DMS153 treated with DMSO at 0.1 percent for 48 hours (cell line): ENCODE measurements around the gene TNFAIP1.
A peak's percentile ranks its signal among the peaks of the same experiment; 100 is the strongest.

Experiments used
- DNase-seq: peaks from one replicate; lab custom pipeline; 2025; ENCODE audit not compliant: unreplicated experiment; lab: John Stamatoyannopoulos, UW

Gene TNFAIP1

DNA sequence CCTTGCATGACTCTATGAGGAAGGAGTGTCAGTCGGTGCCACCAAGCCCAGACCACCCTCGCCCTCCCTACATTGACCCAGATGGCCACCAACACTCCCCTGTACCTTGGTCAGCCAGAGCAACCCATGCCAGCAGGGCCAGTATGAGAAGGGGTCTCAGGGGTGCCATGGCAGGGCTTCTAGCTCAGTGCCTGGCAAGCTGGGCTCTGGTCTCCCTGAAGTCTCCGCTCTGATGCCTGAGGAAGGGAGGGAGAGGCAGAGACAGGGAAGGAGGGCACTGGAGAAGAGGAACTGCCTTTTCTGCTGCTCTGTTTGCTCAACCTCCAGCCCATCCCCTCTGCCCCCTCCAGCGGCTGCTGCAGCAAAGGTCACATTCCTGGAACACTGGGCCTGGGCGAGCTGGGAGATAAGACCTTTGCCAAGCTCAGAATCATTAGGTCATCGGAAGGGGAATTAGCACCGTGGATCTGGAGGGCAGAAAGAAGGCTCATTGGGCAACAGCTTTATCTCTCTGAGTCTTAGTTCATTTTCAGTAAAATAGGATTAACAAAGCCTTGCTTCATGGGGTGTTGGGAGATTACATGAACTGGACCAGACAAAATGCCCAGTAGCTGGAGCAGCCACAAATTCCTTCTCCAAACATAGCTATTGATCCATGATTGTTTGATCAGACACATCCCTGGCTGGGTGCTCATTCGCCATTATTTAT, 34.6 kb downstream of the TNFAIP1 start, which contains the start of gene VTN:
Gene VTN (minus strand): TSS at position 273 of the 709 bp plus-strand sequence. CDS start 104 bp downstream, at position 169.
- no peak for DNase-seq

DNA sequence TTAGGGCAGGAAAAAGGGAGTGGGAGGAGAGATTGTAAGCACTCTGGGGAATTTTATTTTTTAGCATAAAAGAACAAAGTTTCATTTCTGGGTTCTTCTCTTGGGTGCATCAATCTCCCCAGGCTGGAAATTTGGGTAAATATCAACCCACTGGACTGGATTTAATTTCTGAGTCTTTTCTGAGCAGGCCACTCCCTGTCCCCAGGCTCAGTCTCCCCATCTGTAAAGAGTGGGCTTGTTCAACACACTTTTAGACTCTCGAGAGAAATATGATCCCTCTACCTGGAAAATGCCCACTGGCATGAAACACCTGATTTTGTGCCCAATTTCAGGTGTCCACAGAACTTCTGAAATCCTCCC, 35.2 kb downstream of the TNFAIP1 start:
- DNase-seq: no peak

DNA sequence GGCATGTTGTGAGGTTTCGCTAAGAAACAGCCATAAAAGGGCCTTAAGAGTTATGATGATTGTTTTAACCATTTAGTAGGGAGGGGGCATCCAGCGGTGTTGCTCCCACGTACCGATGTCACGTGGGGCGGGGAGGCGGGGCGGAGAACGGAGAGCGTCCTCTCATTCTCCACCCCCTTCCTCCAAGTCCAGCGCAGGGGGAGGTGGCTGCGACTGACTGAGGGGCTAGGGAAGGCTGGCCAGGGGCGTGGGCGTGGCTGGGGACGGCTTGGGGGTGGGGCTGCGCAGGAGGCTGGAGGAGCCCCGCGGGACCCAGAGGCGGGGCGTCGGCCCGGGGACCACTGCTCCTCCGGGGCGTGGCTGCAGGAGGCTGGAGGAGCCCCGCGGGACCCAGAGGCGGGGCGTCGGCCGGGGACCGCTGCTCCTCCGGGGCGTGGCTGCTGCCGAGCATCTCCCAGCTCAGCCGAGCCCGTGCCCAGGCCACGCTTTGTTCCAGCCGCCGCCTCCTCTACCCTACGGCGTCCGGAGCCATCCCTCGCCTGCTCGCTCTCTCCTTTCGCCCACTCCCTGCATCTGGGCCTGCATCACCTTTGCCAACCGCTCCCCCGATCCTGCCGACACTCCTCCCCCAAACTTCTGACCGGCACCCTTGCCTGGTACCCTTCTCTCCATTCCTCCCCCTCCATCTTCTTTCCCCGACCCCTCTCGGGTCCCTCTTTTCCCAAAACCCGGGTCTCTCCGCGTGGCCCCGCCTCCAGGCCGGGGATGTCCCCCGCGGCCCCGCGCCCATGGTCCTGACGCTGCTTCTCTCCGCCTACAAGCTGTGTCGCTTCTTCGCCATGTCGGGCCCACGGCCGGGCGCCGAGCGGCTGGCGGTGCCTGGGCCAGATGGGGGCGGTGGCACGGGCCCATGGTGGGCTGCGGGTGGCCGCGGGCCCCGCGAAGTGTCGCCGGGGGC, 36.0 kb downstream of the TNFAIP1 start, which contains the start of gene SARM1:
Gene SARM1 (plus strand): TSS at position 450 of the 958 bp plus-strand sequence. CDS start 339 bp downstream, at position 789.
- DNase-seq: peak; percentile 78

DNA sequence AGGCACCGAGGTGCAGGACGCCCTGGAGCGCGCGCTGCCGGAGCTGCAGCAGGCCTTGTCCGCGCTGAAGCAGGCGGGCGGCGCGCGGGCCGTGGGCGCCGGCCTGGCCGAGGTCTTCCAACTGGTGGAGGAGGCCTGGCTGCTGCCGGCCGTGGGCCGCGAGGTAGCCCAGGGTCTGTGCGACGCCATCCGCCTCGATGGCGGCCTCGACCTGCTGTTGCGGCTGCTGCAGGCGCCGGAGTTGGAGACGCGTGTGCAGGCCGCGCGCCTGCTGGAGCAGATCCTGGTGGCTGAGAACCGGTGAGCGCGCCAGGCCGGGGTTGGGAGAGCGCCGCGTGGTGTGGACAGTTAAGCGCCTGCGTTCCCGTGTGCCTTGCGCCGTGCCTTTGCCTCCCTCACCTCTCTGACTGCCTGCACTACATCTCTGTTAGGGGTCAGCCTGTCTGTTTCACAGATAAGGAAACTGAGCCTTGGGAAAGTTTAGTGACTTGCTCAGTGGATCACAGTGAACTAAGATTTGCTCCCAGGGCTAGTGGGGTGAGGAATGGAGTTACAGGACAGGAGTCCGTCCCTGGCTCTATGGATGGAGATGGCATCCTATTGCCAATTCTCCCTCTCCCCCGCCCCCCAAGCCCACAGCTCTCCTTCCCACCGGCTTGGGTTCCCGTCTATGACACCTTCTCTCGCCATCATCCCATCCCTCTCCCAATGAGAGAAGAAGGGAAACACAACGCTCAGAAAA, 36.8 kb downstream of the TNFAIP1 start:
- DNase-seq: no peak

DNA sequence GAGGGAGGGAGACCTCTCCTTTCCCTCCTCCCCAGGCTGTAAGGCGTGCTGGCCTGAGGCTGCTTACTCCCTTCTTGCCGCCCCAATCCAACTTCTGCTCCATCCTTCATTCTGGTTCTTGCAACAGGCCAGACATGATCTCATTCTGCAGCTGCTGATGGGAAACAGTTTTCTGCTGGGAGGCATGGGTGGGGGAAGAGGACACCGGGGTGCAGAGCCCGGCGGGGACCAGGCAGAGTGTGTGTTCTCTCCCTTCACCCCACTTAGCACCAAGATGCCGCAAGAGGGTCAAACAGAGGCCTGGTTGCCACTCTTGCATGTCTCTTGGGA, 37.3 kb downstream of the TNFAIP1 start:
- no peak for DNase-seq

DNA sequence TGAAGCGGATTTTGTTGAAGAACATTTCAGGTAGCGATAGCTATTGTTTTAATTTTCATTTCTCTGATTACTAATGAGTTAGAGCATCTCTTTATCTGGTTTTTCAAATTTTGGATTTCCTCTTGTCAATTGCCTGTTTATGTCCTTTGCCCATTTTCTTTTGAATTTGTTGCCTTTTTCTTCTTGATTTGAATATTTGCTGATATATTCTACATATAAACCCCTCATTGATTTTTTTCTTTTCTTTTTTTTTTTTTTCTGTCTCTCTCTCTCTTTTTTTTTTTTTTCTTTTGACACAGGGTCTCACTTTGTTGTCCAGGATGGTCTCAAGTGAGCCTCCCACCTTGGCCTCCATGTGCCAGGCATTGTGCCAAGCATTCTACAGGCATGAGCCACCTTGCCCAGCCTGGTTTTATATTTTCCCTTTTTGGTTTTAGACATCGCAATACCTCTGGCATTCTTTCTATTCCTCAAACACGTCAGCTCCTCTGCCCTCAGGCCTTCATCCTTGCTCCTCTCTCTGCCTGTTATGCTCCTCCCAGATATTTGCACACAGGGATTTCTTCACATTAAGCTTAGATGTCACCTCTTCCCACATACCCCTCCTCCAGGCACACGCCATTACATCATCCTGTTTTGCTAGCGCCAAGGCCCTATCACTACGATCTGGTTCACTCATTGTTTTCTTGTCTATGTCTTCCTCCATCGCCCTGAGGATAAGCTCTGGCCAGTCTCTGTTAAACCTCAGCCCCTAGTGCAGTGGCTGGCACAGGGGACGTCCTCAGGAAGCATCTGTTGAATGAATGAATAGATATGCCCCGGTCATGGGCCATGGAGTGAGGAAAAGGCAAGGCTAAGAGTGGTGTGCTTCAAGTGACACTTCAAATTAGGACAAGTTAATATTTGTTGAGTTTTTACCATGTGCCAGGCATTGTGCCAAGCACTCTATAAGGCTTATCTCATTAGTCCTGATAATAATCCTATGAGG, 44.5 kb downstream of the TNFAIP1 start:
- no peak for DNase-seq

DNA sequence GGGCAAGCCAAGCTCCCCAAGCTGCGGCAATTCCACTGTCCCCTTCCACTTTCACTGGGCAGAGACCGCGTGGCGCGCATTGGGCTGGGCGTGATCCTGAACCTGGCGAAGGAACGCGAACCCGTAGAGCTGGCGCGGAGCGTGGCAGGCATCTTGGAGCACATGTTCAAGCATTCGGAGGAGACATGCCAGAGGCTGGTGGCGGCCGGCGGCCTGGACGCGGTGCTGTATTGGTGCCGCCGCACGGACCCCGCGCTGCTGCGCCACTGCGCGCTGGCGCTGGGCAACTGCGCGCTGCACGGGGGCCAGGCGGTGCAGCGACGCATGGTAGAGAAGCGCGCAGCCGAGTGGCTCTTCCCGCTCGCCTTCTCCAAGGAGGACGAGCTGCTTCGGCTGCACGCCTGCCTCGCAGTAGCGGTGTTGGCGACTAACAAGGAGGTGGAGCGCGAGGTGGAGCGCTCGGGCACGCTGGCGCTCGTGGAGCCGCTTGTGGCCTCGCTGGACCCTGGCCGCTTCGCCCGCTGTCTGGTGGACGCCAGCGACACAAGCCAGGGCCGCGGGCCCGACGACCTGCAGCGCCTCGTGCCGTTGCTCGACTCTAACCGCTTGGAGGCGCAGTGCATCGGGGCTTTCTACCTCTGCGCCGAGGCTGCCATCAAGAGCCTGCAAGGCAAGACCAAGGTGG, 45.7 kb downstream of the TNFAIP1 start:
- DNase-seq: no peak

DNA sequence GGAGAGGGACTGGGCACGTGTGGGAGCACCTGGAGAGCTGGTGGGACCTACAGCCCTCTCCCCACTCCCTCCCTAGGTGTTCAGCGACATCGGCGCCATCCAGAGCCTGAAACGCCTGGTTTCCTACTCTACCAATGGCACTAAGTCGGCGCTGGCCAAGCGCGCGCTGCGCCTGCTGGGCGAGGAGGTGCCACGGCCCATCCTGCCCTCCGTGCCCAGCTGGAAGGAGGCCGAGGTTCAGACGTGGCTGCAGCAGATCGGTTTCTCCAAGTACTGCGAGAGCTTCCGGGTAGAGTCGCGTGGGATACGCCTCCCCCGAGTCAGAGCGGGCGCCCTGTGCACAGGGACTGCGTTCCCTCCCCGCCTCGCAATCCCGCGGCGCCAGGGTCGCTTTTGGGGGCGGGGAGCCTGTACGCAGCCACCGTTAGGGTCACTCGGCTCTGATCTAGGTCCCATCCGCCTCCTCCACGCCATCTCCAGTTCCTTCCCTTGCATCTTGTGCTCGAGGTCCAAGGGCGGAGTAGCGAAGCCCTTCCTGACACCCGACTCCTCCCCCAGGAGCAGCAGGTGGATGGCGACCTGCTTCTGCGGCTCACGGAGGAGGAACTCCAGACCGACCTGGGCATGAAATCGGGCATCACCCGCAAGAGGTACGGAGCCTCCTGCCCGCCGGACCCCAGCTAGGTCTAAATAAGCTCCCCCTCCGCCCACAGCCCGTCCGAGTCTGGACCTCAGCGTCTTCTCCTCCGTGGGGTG, 48.9 kb downstream of the TNFAIP1 start:
- peak; percentile 90 for DNase-seq

DNA sequence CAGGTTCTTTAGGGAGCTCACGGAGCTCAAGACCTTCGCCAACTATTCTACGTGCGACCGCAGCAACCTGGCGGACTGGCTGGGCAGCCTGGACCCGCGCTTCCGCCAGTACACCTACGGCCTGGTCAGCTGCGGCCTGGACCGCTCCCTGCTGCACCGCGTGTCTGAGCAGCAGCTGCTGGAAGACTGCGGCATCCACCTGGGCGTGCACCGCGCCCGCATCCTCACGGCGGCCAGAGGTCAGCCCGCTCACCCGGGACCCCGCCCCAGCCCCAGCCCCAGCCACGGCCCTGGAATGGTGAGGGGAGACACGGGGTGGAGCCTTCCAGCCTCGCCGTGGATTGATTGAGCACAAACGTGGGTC, 49.5 kb downstream of the TNFAIP1 start:
- DNase-seq: no peak

DNA sequence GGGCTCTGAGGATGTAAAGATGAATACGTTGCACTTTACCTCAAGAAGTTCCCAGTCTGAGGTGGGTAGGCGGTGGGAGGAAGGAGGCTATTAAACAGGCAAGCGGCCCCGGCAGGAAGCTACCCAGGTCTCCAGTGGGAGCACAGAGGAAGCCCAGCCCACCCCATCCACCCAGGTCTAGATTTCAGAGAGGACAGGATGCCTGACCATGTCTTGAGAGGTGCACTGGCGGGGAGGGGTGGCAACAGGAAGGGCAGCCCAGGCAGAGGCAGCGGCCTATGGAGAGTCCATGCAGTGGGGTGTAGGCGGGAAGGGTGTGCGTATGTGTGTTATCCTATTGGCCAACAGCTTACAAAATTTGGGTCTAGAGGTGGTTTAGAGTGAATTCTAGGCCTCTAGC, 49.8 kb downstream of the TNFAIP1 start:
- DNase-seq: no peak

DNA sequence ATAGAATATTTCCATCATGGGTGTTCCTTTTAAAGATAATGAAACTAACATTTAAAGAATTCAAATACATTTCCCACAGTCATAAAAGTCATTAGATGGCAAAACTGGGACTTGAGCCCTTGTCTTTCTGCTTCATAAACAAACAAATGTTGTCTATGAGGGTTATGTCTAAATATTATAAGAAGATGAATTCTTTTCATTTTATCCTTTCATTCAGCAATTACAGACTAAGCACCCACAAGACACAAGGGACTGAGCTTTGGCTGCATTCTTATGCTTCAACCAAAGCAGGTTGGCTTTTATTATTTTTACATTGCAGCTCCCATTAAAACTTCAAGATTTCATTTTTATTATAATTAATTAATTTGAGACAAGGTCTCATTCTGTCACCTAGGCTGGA, 50.8 kb downstream of the TNFAIP1 start:
- no peak for DNase-seq

DNA sequence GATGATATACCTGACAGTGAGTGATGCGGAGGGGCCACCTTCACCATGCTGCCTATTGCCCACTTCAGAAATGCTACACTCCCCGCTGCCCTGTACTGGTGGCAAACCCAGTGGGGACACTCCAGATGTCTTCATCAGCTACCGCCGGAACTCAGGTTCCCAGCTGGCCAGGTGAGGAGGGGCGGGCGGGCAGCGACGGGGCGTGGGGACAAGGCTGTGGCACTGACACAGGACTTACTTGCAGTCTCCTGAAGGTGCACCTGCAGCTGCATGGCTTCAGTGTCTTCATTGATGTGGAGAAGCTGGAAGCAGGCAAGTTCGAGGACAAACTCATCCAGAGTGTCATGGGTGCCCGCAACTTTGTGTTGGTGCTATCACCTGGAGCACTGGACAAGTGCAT, 52.5 kb downstream of the TNFAIP1 start:
- no peak for DNase-seq

DNA sequence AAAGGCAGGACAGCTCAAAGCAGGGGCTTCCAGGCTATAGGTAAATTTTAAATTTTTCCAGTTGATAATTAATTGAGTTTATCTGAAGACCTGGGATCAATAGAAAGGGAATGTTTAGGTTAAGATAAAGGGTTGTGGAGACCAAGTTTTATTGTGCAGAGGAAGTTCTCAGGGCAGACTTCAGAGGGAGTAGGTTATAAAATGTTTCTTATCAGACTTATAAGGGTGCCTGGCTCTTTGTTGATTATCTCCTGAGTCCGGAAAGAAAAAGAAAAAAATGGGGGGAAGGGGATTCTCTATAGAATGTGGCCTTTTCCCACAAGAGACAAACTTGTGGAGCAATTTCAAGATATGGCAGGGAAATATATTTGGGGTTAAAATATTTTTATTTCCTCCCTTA, 54.6 kb downstream of the TNFAIP1 start:
- no peak for DNase-seq

DNA sequence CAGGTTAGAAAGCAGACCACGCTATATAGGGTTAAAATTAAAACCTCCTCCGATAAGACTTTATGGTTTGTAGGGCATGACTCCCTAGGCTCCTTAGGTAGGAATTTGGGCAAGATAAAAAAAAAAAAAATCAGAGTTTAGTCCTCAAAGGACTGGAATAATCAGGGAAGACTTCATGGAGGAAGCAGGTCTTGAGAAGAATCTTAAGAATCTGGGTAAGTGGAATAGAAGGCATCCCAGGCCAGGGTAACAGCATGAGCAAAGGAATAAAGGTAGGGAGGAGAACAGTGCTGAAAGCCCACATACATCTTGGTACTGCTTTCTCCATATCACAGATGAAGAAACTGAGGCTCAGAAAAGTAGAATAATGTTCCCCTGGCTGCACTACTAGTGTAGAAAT, 55.0 kb downstream of the TNFAIP1 start:
- DNase-seq: no peak

DNA sequence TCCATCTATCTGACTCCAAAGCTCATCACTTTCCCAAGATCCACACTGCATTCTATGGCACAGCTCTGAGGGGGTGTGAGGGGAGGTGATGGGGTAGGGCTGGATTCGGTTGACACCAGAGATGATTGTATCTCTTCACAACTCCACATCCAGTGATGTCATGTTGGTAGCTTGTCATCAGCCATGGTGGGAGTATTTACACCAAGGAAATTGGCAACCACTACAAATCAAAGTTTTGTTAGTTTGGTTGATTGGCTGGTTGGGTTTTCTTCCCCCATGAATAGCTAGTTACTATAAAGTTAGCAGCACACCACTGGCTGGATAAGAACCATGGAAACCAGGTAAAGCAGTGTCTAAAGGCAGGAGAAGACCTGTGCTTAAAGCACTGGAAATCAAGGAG, 55.4 kb downstream of the TNFAIP1 start:
- no peak for DNase-seq

DNA sequence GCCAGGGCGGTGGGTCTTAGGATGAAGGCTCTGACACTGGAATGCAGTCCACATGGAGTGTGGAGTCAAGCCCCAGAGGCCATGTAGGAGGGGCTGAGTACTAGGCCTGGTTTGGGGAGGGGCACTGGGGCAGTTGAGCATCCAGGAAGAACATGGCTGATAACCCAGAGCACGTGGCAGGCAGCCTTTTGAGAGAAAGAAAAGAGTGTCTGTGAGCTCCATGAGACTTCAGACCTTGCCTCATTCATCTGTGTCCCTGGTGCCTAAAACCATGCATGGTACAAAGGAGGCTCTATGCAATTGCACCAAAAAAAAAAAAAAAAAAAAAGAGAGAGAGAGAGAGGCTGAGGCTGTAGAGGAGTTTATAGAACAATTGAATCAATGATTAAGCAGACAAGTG, 55.8 kb downstream of the TNFAIP1 start:
- DNase-seq: no peak

DNA sequence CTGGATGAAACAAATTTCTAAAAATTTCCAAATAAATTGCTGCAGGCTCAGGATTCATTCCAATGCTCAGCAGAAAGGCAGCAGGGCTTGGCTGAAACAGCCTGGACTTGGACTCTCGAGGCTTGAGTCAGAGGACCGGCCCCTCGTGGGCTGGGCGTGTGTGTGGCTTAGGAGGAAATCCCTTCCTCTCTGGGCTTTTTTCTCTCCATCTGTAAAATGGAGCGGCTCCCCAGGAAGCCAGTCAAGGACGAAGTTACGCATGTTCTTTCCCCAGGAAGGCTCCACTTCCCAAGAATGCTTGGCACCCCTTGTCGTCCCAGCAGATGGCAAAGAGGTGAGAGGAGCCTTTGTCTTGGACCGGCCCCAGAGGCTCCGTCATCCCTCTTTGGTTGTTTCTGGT, 56.9 kb downstream of the TNFAIP1 start:
- no peak for DNase-seq

DNA sequence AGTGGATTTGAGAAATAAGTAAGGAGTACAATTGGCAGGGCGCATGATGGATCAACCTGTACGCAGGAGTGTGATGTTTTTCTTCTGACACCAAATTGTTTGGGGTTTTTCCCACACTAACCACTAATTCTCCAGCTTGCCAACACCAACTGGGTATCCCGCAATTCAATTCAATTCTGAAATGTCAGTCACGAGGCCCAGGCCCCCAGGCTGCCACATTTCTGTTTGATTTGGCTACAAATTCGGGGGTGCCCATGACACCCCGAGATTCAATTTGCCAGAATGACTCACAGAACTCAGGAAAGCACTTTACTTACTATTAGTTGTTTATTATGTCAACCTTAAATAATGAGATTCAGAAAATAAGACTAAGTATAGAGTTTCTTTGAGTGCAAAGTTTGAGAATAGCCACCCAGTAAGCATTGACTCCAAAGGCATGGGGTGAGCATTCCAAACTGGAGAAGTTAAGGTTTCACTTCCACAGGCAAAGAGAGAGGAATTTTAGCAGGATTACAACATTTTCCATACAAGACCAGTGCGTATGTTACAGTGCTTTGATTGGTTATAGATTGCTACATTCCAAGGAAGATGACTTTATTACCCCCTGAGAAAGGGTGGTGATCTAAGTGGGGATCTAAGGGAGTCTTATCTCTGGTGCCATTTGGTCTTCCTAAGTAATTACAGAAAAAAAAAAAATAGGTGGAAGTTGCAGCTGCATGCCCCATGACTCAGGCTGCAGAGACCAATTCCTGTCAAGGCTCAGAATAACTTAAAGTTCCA, 59.0 kb downstream of the TNFAIP1 start:
- DNase-seq: no peak
